SH-SY5Y (cell line): ENCODE results near the gene ARMC2.

Experiments
- GATA2 ChIP-seq: IDR thresholded peaks from 2 replicates; pipeline ENCODE4 v1.6.1; 2011; ENCODE audit warnings: mild to moderate bottlenecking, low read depth, low read length
- GATA3 ChIP-seq: IDR thresholded peaks from 2 replicates; pipeline ENCODE4 v1.6.1; 2011; ENCODE audit warnings: low read depth, mild to moderate bottlenecking, low read length, moderate library complexity

DNA sequence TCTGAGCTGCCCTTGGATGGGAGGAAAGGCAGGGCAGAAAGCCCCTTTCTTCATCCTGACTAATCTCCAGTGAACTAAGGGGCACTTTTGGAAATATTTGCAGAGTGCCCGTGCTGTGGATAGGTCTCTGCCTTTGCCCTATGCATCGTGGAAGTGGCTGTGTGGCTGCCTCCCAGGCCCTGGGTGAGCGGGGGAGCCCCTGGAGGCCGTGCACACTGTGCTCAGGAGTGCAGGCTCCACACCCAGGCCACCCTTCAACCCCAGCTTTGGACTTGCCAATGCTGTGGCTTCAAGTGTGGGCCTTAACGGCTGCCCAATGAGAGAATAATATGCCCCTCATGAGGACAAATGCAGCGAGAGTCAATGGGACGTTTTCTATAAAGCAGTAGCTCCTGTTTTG lies 36.7 kb upstream of the ARMC2 start:
- no peak for TF ChIP-seq GATA2
- no peak for TF ChIP-seq GATA3
